Brain microvascular endothelial cell (primary cell): ENCODE data around the gene CFB.

Experiments
- DNase-seq: peaks from one replicate; pipeline ENCODE4 v3.0.0-alpha.2; 2020
- H3K27ac ChIP-seq: fragments of 250-450 bp; sonication (Bioruptor Pico); 2 replicates; pipeline ENCODE4 v1.5.1; 2020; ENCODE audit warnings: mild to moderate bottlenecking, moderate library complexity
- H3K27me3 ChIP-seq: fragments of 250-450 bp; sonication (Bioruptor Pico); replicated peaks from 2 replicates; pipeline ENCODE4 v1.5.1; 2020; ENCODE audit warnings: mild to moderate bottlenecking
- H3K36me3 ChIP-seq: fragments of 250-450 bp; sonication (Bioruptor Pico); replicated peaks from 2 replicates; pipeline ENCODE4 v1.5.1; 2020; ENCODE audit warnings: mild to moderate bottlenecking
- H3K4me3 ChIP-seq: 2 replicates; pipeline ENCODE4 v1.5.1; 2011; ENCODE audit warnings: low read depth, mild to moderate bottlenecking, control low read depth, low read length, moderate library complexity
- CTCF ChIP-seq: IDR thresholded peaks from 2 replicates; pipeline ENCODE4 v1.5.1; 2011; ENCODE audit warnings: low read depth, mild to moderate bottlenecking, moderate library complexity, low read length, control low read depth, inconsistent platforms; ENCODE audit errors: missing control alignments
- in situ Hi-C: cut with HindIII; loops from 2 replicates; pipeline ENCODE4 v1.10.0; 2017; ENCODE audit warnings: low sequenced_read_pairs, low pct_ligation_motif_present

Gene CFB

GRCh38 chr6:31945507-31946369 is at the start of gene CFB:
TSS of gene CFB (plus strand) at chr6:31946095. CDS start at chr6:31946222, 127 bp downstream.
- H3K36me3 ChIP-seq = no peaks in the 10 kb centered on the region
- H3K27me3 ChIP-seq = no peaks in the 10 kb centered on the region
- peak within 1 kb of the TSS; percentile 63 for H3K27ac ChIP-seq
- TF ChIP-seq CTCF = no peak
- no peak within 1 kb of the TSS for H3K4me3 ChIP-seq
- DNase-seq = peak; percentile 81
- in situ Hi-C loops = no loop called here

GRCh38 chr6:31896493-31896855 is 49.4 kb upstream of the CFB start:
- peak overlapping the region; percentile 89 for H3K4me3 ChIP-seq
- no peak for DNase-seq
- H3K27me3 ChIP-seq = no peaks in the 10 kb centered on the region
- H3K36me3 ChIP-seq = peaks cover 11% of the 10 kb centered on the region
- no peak for TF ChIP-seq CTCF
- in situ Hi-C loops = no loop called here
- H3K27ac ChIP-seq = no peak overlapping the region

GRCh38 chr6:31896856-31897611 is 48.9 kb upstream of the CFB start:
- H3K27ac ChIP-seq = no peak overlapping the region
- in situ Hi-C loops = no loop called here

GRCh38 chr6:31897612-31898382 is 48.1 kb upstream of the CFB start, which contains the start of gene EHMT2:
TSS of gene EHMT2 (minus strand) at chr6:31897698. CDS start at chr6:31897677, 21 bp downstream.
- H3K27ac ChIP-seq = no peak within 1 kb of the TSS
- in situ Hi-C loops = no loop called here
- DNase-seq = peak; percentile 52
- H3K27me3 ChIP-seq = no peaks in the 10 kb centered on the region
- no peak for TF ChIP-seq CTCF
- H3K4me3 ChIP-seq = peak within 1 kb of the TSS; percentile 89
- H3K36me3 ChIP-seq = peaks cover 2% of the 10 kb centered on the region

More at GRCh38 chr6:31896856-31897611, 48.9 kb upstream of the CFB start:
- no peak for DNase-seq
- Histone ChIP-seq H3K36me3 (peaks cover 10% of the 10 kb centered on the region), H3K27me3 (no peaks in the 10 kb centered on the region), H3K4me3 (peak overlapping the region; percentile 89)
- TF ChIP-seq CTCF = no peak

- peak overlapping the region; percentile 89 for H3K4me3 ChIP-seq
- H3K27ac ChIP-seq = no peak overlapping the region
- in situ Hi-C loops = no loop called here
- DNase-seq = no peak
- peaks cover 1% of the 10 kb centered on the region for H3K36me3 ChIP-seq
- TF ChIP-seq CTCF = no peak
- H3K27me3 ChIP-seq = no peaks in the 10 kb centered on the region
Observed at GRCh38 chr6:31898383-31899011, 47.4 kb upstream of the CFB start.
